Activated CD8-positive, alpha-beta T cell treated with anti-CD3 and anti-CD28 coated beads for 36 hours (primary cell): ENCODE data around the gene EIPR1. TPM values are rescaled to one million over a fixed set of nuclear protein-coding genes. Genes with fewer than 3 reads are reported as not detected.

Experiments used
- ATAC-seq: fragments of 200-7000 bp; cut with Tn5 transposase; one replicate; pipeline ENCODE4 v1.10.0; 2021; ENCODE audit warnings: mild to moderate bottlenecking, moderate library complexity
- CTCF ChIA-PET: fragments of 350-600 bp; sonication (Branson Sonifier 250); formaldehyde crosslinking; loops from one replicate; lab custom pipeline; 2021; ENCODE audit warnings: antibody characterized with exemption; lab: Charles Lee
- POLR2A ChIA-PET: fragments of 350-600 bp; sonication (Branson Sonifier 250); formaldehyde crosslinking; loops from one replicate; lab custom pipeline; 2021; ENCODE audit warnings: antibody characterized with exemption; lab: Charles Lee
- DNase-seq: peaks from one replicate; pipeline ENCODE4 v3.0.0-alpha.2; 2020
- H3K27ac Mint-ChIP-seq: one replicate; pipeline ENCODE4 v1.8.0; 2021; ENCODE audit warnings: mild to moderate bottlenecking, mixed read lengths
- H3K27me3 Mint-ChIP-seq: one replicate; pipeline ENCODE4 v1.8.0; 2021; ENCODE audit warnings: mixed read lengths
- H3K36me3 Mint-ChIP-seq: one replicate; pipeline ENCODE4 v1.8.0; 2021; ENCODE audit warnings: low read depth, mixed read lengths
- H3K4me1 Mint-ChIP-seq: one replicate; pipeline ENCODE4 v1.8.0; 2021; ENCODE audit warnings: low read depth, mixed read lengths
- H3K4me3 Mint-ChIP-seq: one replicate; pipeline ENCODE4 v1.8.0; 2021; ENCODE audit warnings: mild to moderate bottlenecking, moderate library complexity, mixed read lengths
- H3K9me3 Mint-ChIP-seq: one replicate; pipeline ENCODE4 v1.8.0; 2021; ENCODE audit warnings: mixed read lengths
- CTCF ChIP-seq: fragments of 200-600 bp; IDR thresholded peaks from one replicate; pipeline ENCODE4 v1.8.0; 2022; ENCODE audit warnings: antibody characterized with exemption, mild to moderate bottlenecking
- intact Hi-C: fragments of 100-400 bp; cut with micrococcal nuclease; formaldehyde crosslinking; loops from one replicate; pipeline ENCODE4 v1.10.0; 2022
- total RNA-seq, 2 experiments: library from RNA; stranded (reverse); gene quantifications; one replicate each; pipeline ENCODE4 v1.2.3, GENCODE V29; 2021

Gene EIPR1
- total RNA-seq, 2 experiments from 2014 or later: 38.4 to 39.1 TPM

GRCh38 chr2:3405307-3405706 lies 27.7 kb upstream of the EIPR1 start:
- no peak overlapping the region for H3K4me3 Mint-ChIP-seq
- H3K4me1 Mint-ChIP-seq: peaks cover 8% of the 10 kb centered on the region
- intact Hi-C loops: no loop called here
- H3K27me3 Mint-ChIP-seq: no peaks in the 10 kb centered on the region
- CTCF ChIA-PET: interaction anchor here (0.6 kb wide), 1 partner anchor 15 kb away, joined by 4 read pairs; no protein-coding TSS in a partner anchor
- no peak overlapping the region for H3K27ac Mint-ChIP-seq
- POLR2A ChIA-PET: no interaction called here
- no peak for DNase-seq
- no peaks in the 10 kb centered on the region for H3K9me3 Mint-ChIP-seq
- H3K36me3 Mint-ChIP-seq: peaks cover 26% of the 10 kb centered on the region
- no peak for ATAC-seq
- TF ChIP-seq CTCF: no peak

- intact Hi-C loops: no loop called here
- ChIA-PET CTCF (no interaction called here), POLR2A (no interaction called here)
- no peak for TF ChIP-seq CTCF
- no peak overlapping the region for H3K27ac Mint-ChIP-seq
- H3K4me1 Mint-ChIP-seq: peaks cover 6% of the 10 kb centered on the region
- H3K36me3 Mint-ChIP-seq: peaks cover 24% of the 10 kb centered on the region
- ATAC-seq (no peak), DNase-seq (no peak)
- no peaks in the 10 kb centered on the region for H3K27me3 Mint-ChIP-seq
- no peaks in the 10 kb centered on the region for H3K9me3 Mint-ChIP-seq
- H3K4me3 Mint-ChIP-seq: no peak overlapping the region
Observed at GRCh38 chr2:3404349-3404894, 26.8 kb upstream of the EIPR1 start.

GRCh38 chr2:3403587-3404334 lies 26.1 kb upstream of the EIPR1 start:
- TF ChIP-seq CTCF: no peak
- H3K36me3 Mint-ChIP-seq: peaks cover 27% of the 10 kb centered on the region
- H3K27me3 Mint-ChIP-seq: no peaks in the 10 kb centered on the region
- no peak overlapping the region for H3K4me3 Mint-ChIP-seq
- DNase-seq: no peak
- no peak overlapping the region for H3K27ac Mint-ChIP-seq
- ATAC-seq: no peak
- peaks cover 6% of the 10 kb centered on the region for H3K4me1 Mint-ChIP-seq
- ChIA-PET POLR2A (no interaction called here), CTCF (no interaction called here)
- no peaks in the 10 kb centered on the region for H3K9me3 Mint-ChIP-seq
- intact Hi-C loops: no loop called here

- intact Hi-C loops: no loop called here
- ATAC-seq (no peak), DNase-seq (no peak)
- Mint-ChIP-seq H3K9me3 (peaks cover 22% of the 10 kb centered on the region), H3K4me1 (peaks cover 9% of the 10 kb centered on the region), H3K36me3 (peaks cover 59% of the 10 kb centered on the region), H3K27me3 (no peaks in the 10 kb centered on the region), H3K4me3 (no peak overlapping the region), H3K27ac (no peak overlapping the region)
- POLR2A ChIA-PET: no interaction called here
- no peak for TF ChIP-seq CTCF
- CTCF ChIA-PET: interaction anchor here (4.2 kb wide), 1 partner anchor 24 kb away, joined by 21 read pairs; no protein-coding TSS in a partner anchor
Observed at GRCh38 chr2:3399829-3400228, 22.2 kb upstream of the EIPR1 start.

- H3K36me3 Mint-ChIP-seq: peaks cover 63% of the 10 kb centered on the region
- H3K9me3 Mint-ChIP-seq: peaks cover 23% of the 10 kb centered on the region
- peaks cover 7% of the 10 kb centered on the region for H3K4me1 Mint-ChIP-seq
- H3K4me3 Mint-ChIP-seq: no peak overlapping the region
- ChIA-PET POLR2A (interaction anchor here (0.8 kb wide), 1 partner anchor 75 kb away, joined by 3 read pairs; no protein-coding TSS in a partner anchor), CTCF (interaction anchor here (4.2 kb wide), 1 partner anchor 24 kb away, joined by 21 read pairs; no protein-coding TSS in a partner anchor)
- DNase-seq (no peak), ATAC-seq (no peak)
- no peaks in the 10 kb centered on the region for H3K27me3 Mint-ChIP-seq
- H3K27ac Mint-ChIP-seq: no peak overlapping the region
- no peak for TF ChIP-seq CTCF
- intact Hi-C loops: no loop called here
Observed at GRCh38 chr2:3399381-3399780, 21.8 kb upstream of the EIPR1 start.
